PFSK-1 (cell line): ENCODE results near the gene DSTN.

Experiments
- FOXP2 ChIP-seq: optimal IDR thresholded peaks from 2 replicates; pipeline ENCODE3; 2011; ENCODE audit warnings: borderline replicate concordance, control low read depth, inconsistent platforms; ENCODE audit not compliant: insufficient read depth; ENCODE audit errors: extremely low read length, extremely low read depth
- POLR2AphosphoS5 ChIP-seq: IDR thresholded peaks from 2 replicates; pipeline ENCODE4 v1.6.1; 2012; ENCODE audit warnings: low read depth, mild to moderate bottlenecking, control low read depth, low read length, moderate library complexity
- REST ChIP-seq, 2 experiments: IDR thresholded peaks; 2 replicates each; pipeline versions ENCODE4 v1.6.1 to v1.8.0; 2011 to 2012; ENCODE audit warnings: low read depth in 2 of 2, low read length in 2 of 2, control low read depth in 1 of 2, inconsistent platforms in 1 of 2, mild to moderate bottlenecking in 1 of 2, moderate library complexity in 1 of 2; ENCODE audit not compliant: insufficient read depth in 1 of 2
- SIN3A ChIP-seq: IDR thresholded peaks from 2 replicates; pipeline ENCODE4 v1.6.1; 2012; ENCODE audit warnings: mild to moderate bottlenecking, low read length, moderate library complexity, borderline replicate concordance; ENCODE audit not compliant: insufficient read depth
- TAF1 ChIP-seq: IDR thresholded peaks from 2 replicates; pipeline ENCODE4 v1.6.1; 2012; ENCODE audit warnings: low read length, control low read depth, borderline replicate concordance; ENCODE audit not compliant: insufficient read depth

GRCh38 chr20:17525132-17525531, 44.7 kb upstream of the DSTN start:
- TF ChIP-seq TAF1 (no peak), POLR2AphosphoS5 (no peak), REST (IDR thresholded peaks at IDR 0.05; ENCODE audit: insufficient read depth in 1 of 2, low read depth in 2 of 2, low read length in 2 of 2) (no peak), FOXP2 (no peak), SIN3A (no peak)
